ENCODE data around the gene MTUS2.

DNA sequence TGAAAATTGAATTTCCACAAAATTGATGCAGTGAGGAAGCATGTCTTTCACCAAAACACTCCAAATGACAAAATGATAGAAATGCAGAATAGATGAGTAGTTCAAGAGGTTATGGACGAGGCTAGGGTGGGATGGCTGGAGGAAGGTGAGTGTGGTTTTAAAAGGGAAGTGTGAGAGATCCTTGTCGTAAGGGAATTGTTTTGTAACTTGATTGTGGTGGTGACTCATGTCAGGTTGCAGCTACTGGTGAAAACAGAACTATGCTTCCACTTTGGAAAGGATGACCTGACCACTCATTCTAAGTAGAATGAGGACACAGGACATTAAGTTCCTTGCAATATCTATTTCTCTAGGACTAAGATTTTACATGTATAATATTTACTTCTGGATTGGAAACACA is 345.7 kb downstream of the MTUS2 start:
- TF ChIP-seq EZH2phosphoT487 (conservative IDR thresholded peaks at IDR 0.05; ENCODE audit: low read length): no peak
- TF ChIP-seq, protein P1, sequence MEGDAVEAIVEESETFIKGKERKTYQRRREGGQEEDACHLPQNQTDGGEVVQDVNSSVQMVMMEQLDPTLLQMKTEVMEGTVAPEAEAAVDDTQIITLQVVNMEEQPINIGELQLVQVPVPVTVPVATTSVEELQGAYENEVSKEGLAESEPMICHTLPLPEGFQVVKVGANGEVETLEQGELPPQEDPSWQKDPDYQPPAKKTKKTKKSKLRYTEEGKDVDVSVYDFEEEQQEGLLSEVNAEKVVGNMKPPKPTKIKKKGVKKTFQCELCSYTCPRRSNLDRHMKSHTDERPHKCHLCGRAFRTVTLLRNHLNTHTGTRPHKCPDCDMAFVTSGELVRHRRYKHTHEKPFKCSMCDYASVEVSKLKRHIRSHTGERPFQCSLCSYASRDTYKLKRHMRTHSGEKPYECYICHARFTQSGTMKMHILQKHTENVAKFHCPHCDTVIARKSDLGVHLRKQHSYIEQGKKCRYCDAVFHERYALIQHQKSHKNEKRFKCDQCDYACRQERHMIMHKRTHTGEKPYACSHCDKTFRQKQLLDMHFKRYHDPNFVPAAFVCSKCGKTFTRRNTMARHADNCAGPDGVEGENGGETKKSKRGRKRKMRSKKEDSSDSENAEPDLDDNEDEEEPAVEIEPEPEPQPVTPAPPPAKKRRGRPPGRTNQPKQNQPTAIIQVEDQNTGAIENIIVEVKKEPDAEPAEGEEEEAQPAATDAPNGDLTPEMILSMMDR (IDR thresholded peaks at IDR 0.05; ENCODE audit: insufficient read depth, low read length, poor library complexity, severe bottlenecking): no peak

All from SU-DHL-6 (cell line).